ENCODE data around the gene LRRC59. TPM values are rescaled to one million over a fixed set of nuclear protein-coding genes. Genes with fewer than 3 reads are reported as not detected.

Gene LRRC59
- total RNA-seq, 2 donors from 2014 or later = 87.9 to 98.2 TPM

- Histone ChIP-seq H3K9ac (ENCODE audit: extremely low read depth, low read length, poor library complexity, severe bottlenecking) (no peak overlapping the region), H3K9me3 (ENCODE audit: control insufficient read depth, low read length) (no peaks in the 10 kb centered on the region), H3K4me1 (ENCODE audit: control insufficient read depth, insufficient read depth, low read length) (no peaks in the 10 kb centered on the region), H3K36me3 (ENCODE audit: control insufficient read depth, insufficient read depth, low read length) (no peaks in the 10 kb centered on the region), H3K27me3 (ENCODE audit: control insufficient read depth, insufficient read depth, low read length, poor library complexity, severe bottlenecking) (no peaks in the 10 kb centered on the region), H3K27ac (ENCODE audit: low read depth, low read length) (no peak overlapping the region), H3K4me3 (ENCODE audit: low read length) (no peak overlapping the region)
- no peak for TF ChIP-seq CTCF (conservative IDR thresholded peaks at IDR 0.05)
- no peak for DNase-seq
- 85 to 86% methylated on average over 3 to 4 of the region's 4 CpGs for WGBS, 2 experiments (ENCODE audit: insufficient coverage in 1 of 2, insufficient read length in 1 of 2)
- Mint-ChIP-seq H3K27ac (no peak overlapping the region), H3K9me3 (no peaks in the 10 kb centered on the region), H3K4me3 (no peak overlapping the region), H3K4me1 (peaks cover 8% of the 10 kb centered on the region), H3K36me3 (ENCODE audit: low read depth) (peaks cover 14% of the 10 kb centered on the region), H3K27me3 (ENCODE audit: insufficient read depth) (no peaks in the 10 kb centered on the region)
Measured at GRCh38 chr17:50432125-50432762, 34.9 kb upstream of the LRRC59 start.

- Histone ChIP-seq H3K27ac (ENCODE audit: low read depth, low read length) (no peak overlapping the region), H3K36me3 (ENCODE audit: control insufficient read depth, insufficient read depth, low read length) (no peaks in the 10 kb centered on the region), H3K4me1 (ENCODE audit: control insufficient read depth, insufficient read depth, low read length) (peaks cover 5% of the 10 kb centered on the region), H3K9ac (ENCODE audit: extremely low read depth, low read length, poor library complexity, severe bottlenecking) (no peak overlapping the region), H3K4me3 (ENCODE audit: low read length) (no peak overlapping the region), H3K9me3 (ENCODE audit: control insufficient read depth, low read length) (no peaks in the 10 kb centered on the region), H3K27me3 (ENCODE audit: control insufficient read depth, insufficient read depth, low read length, poor library complexity, severe bottlenecking) (no peaks in the 10 kb centered on the region)
- WGBS, 2 experiments (ENCODE audit: insufficient coverage in 1 of 2, insufficient read length in 1 of 2) = 82 to 86% methylated on average over 2 to 3 of the region's 4 CpGs
- no peak overlapping the region for H3K4me3 Mint-ChIP-seq
- DNase-seq = no peak
- H3K27me3 Mint-ChIP-seq (ENCODE audit: insufficient read depth) = no peaks in the 10 kb centered on the region
- no peak overlapping the region for H3K27ac Mint-ChIP-seq
- H3K4me1 Mint-ChIP-seq = peaks cover 14% of the 10 kb centered on the region
- TF ChIP-seq CTCF (conservative IDR thresholded peaks at IDR 0.05) = no peak
- peaks cover 10% of the 10 kb centered on the region for H3K36me3 Mint-ChIP-seq (ENCODE audit: low read depth)
- no peaks in the 10 kb centered on the region for H3K9me3 Mint-ChIP-seq
Measured at GRCh38 chr17:50430821-50431618, 33.7 kb upstream of the LRRC59 start.

- H3K4me3 ChIP-seq (ENCODE audit: low read length) = no peak overlapping the region
- WGBS, 2 experiments (ENCODE audit: insufficient coverage in 1 of 2, insufficient read length in 1 of 2) = 96 to 97% methylated on average over 3 to 4 of the region's 4 CpGs
- no peak overlapping the region for H3K9ac ChIP-seq (ENCODE audit: extremely low read depth, low read length, poor library complexity, severe bottlenecking)
Measured at GRCh38 chr17:50429793-50430192, 32.5 kb upstream of the LRRC59 start.

More at GRCh38 chr17:50429793-50430192, 32.5 kb upstream of the LRRC59 start:
- no peak overlapping the region for H3K4me3 Mint-ChIP-seq
- DNase-seq = no peak
- H3K27me3 ChIP-seq (ENCODE audit: control insufficient read depth, insufficient read depth, low read length, poor library complexity, severe bottlenecking) = no peaks in the 10 kb centered on the region
- H3K36me3 Mint-ChIP-seq (ENCODE audit: low read depth) = peaks cover 8% of the 10 kb centered on the region
- no peak overlapping the region for H3K27ac ChIP-seq (ENCODE audit: low read depth, low read length)
- peaks cover 16% of the 10 kb centered on the region for H3K4me1 Mint-ChIP-seq
- H3K27me3 Mint-ChIP-seq (ENCODE audit: insufficient read depth) = no peaks in the 10 kb centered on the region
- H3K27ac Mint-ChIP-seq = no peak overlapping the region
- no peaks in the 10 kb centered on the region for H3K9me3 ChIP-seq (ENCODE audit: control insufficient read depth, low read length)
- no peaks in the 10 kb centered on the region for H3K9me3 Mint-ChIP-seq
- H3K4me1 ChIP-seq (ENCODE audit: control insufficient read depth, insufficient read depth, low read length) = peaks cover 10% of the 10 kb centered on the region
- H3K36me3 ChIP-seq (ENCODE audit: control insufficient read depth, insufficient read depth, low read length) = no peaks in the 10 kb centered on the region
- no peak for TF ChIP-seq CTCF (conservative IDR thresholded peaks at IDR 0.05)
